Natural killer cell (primary cell): Measurements from ENCODE around the gene FALEC. TPM values are rescaled to one million over a fixed set of nuclear protein-coding genes. Genes with fewer than 3 reads are reported as not detected.

Experiments
- ATAC-seq, 3 donors: fragments of 150-1000 bp in 2 of 3; fragments of 200-7000 bp in 1 of 3; cut with Tn5 transposase; 1 replicate in 1 of 3; 2 replicates in 2 of 3; pipeline ENCODE4 v1.10.0; 2021; ENCODE audit warnings: mild to moderate bottlenecking in 2 of 3, moderate library complexity in 2 of 3
- DNase-seq, 2 donors: peaks; one replicate each; pipeline versions ENCODE4 v3.0.0 to v3.0.0-alpha.2; 2013 to 2021; ENCODE audit warnings: mixed read lengths in 1 of 2
- H3K27ac ChIP-seq: one replicate; pipeline ENCODE4 v1.5.1; 2013; ENCODE audit warnings: mild to moderate bottlenecking, low read length
- H3K27me3 ChIP-seq: one replicate; pipeline ENCODE4 v1.6.1; 2013; ENCODE audit warnings: low read length; ENCODE audit not compliant: control insufficient read depth, insufficient read depth
- H3K36me3 ChIP-seq: one replicate; pipeline ENCODE4 v1.6.1; 2013; ENCODE audit warnings: low read length; ENCODE audit not compliant: control insufficient read depth, insufficient read depth
- H3K4me1 ChIP-seq: one replicate; pipeline ENCODE4 v1.6.1; 2013; ENCODE audit warnings: low read length; ENCODE audit not compliant: control insufficient read depth, insufficient read depth
- H3K4me3 ChIP-seq: one replicate; pipeline ENCODE4 v1.5.1; 2013; ENCODE audit warnings: low read length
- H3K9me3 ChIP-seq: one replicate; pipeline ENCODE4 v1.6.1; 2013; ENCODE audit warnings: low read length; ENCODE audit not compliant: control insufficient read depth, insufficient read depth
- H3K27ac Mint-ChIP-seq, 2 donors: one replicate each; pipeline ENCODE4 v1.8.0; 2022; ENCODE audit warnings: mild to moderate bottlenecking in 2 of 2, mixed read lengths in 2 of 2, moderate library complexity in 1 of 2
- H3K27me3 Mint-ChIP-seq, 2 donors: one replicate each; pipeline ENCODE4 v1.8.0; 2022; ENCODE audit warnings: low read depth in 2 of 2, mixed read lengths in 2 of 2
- H3K36me3 Mint-ChIP-seq: one replicate; pipeline ENCODE4 v1.8.0; 2022; ENCODE audit warnings: mixed read lengths
- H3K4me1 Mint-ChIP-seq, 2 donors: one replicate each; pipeline ENCODE4 v1.8.0; 2022; ENCODE audit warnings: mixed read lengths in 2 of 2
- H3K4me3 Mint-ChIP-seq: one replicate; pipeline ENCODE4 v1.8.0; 2022; ENCODE audit warnings: mild to moderate bottlenecking, moderate library complexity, mixed read lengths
- H3K9me3 Mint-ChIP-seq, 2 donors: one replicate each; pipeline ENCODE4 v1.8.0; 2022; ENCODE audit warnings: mixed read lengths in 2 of 2
- CTCF ChIP-seq: fragments of 200-600 bp; IDR thresholded peaks from one replicate; pipeline ENCODE4 v1.8.0; 2022; ENCODE audit warnings: antibody characterized with exemption
- WGBS: methylation state at CpG from one replicate; pipeline ENCODE4 v1.1.7; 2013; ENCODE audit warnings: missing lambda C conversion rate; ENCODE audit not compliant: insufficient coverage; 5-methylcytosine and 5-hydroxymethylcytosine counted together
- intact Hi-C: fragments of 100-400 bp; cut with micrococcal nuclease; formaldehyde crosslinking; loops from one replicate; pipeline ENCODE4 v1.14.2; 2022
- total RNA-seq, 4 donors: library from RNA; stranded (reverse); fragments of 120-200 nt in 1 of 4; gene quantifications; one replicate each; pipeline versions ENCODE4 v1.2.3 to v1.2.4, GENCODE V29; 2013 to 2022

FALEC gene
- total RNA-seq, 3 donors from 2014 or later (not counting 1 experiment from before 2014, with no cell fraction given), result not detected

- no peaks in the 10 kb centered on the region for H3K27me3 ChIP-seq
- H3K27ac ChIP-seq, result no peak overlapping the region
Observed at GRCh38 chr1:150543500-150544143, 28.1 kb downstream of the FALEC start.

GRCh38 chr1:150544204-150544603 lies 28.7 kb downstream of the FALEC start:
- Histone ChIP-seq H3K36me3 (no peaks in the 10 kb centered on the region), H3K4me3 (no peak overlapping the region), H3K9me3 (no peaks in the 10 kb centered on the region), H3K27me3 (no peaks in the 10 kb centered on the region), H3K27ac (no peak overlapping the region), H3K4me1 (peaks cover 5% of the 10 kb centered on the region)
- Mint-ChIP-seq H3K36me3 (no peaks in the 10 kb centered on the region), H3K27ac (no peak overlapping the region), H3K4me1 (peaks cover 0 to 4% of the 10 kb centered on the region in 2 donors), H3K4me3 (no peak overlapping the region), H3K27me3 (peaks cover 0 to 11% of the 10 kb centered on the region in 2 donors), H3K9me3 (no peaks in the 10 kb centered on the region)
- ATAC-seq, result no peak
- no CpG with 5 or more reads among the region's 3 CpGs for WGBS
- no peak for TF ChIP-seq CTCF
- DNase-seq, result no peak
- intact Hi-C loops, result no loop called here

More at GRCh38 chr1:150543500-150544143, 28.1 kb downstream of the FALEC start:
- Histone ChIP-seq H3K9me3 (no peaks in the 10 kb centered on the region), H3K36me3 (no peaks in the 10 kb centered on the region), H3K4me1 (peaks cover 4% of the 10 kb centered on the region), H3K4me3 (no peak overlapping the region)
- Mint-ChIP-seq H3K27me3 (peaks cover 0 to 11% of the 10 kb centered on the region in 2 donors), H3K27ac (no peak overlapping the region), H3K4me1 (peaks cover 0 to 4% of the 10 kb centered on the region in 2 donors), H3K36me3 (no peaks in the 10 kb centered on the region), H3K4me3 (no peak overlapping the region), H3K9me3 (no peaks in the 10 kb centered on the region)
- DNase-seq, result no peak
- intact Hi-C loops, result no loop called here
- no peak for TF ChIP-seq CTCF
- ATAC-seq, result no peak
- WGBS, result 92% methylated on average over 12 of the region's 13 CpGs

- Histone ChIP-seq H3K4me3 (no peak overlapping the region), H3K4me1 (peaks cover 16% of the 10 kb centered on the region), H3K27me3 (peaks cover 4% of the 10 kb centered on the region), H3K27ac (no peak overlapping the region), H3K9me3 (no peaks in the 10 kb centered on the region), H3K36me3 (no peaks in the 10 kb centered on the region)
- WGBS, result 84% methylated on average over 2 of the region's 6 CpGs
- Mint-ChIP-seq H3K27me3 (peaks cover 0 to 15% of the 10 kb centered on the region in 2 donors), H3K4me1 (peaks cover 0 to 9% of the 10 kb centered on the region in 2 donors), H3K9me3 (no peaks in the 10 kb centered on the region), H3K27ac (no peak overlapping the region), H3K36me3 (no peaks in the 10 kb centered on the region), H3K4me3 (no peak overlapping the region)
- TF ChIP-seq CTCF, result no peak
- intact Hi-C loops, result no loop called here
- ATAC-seq (no peak), DNase-seq (no peak)
Observed at GRCh38 chr1:150545486-150546032, 30.0 kb downstream of the FALEC start.
